ENCODE data around the gene SCYGR6. TPM values are rescaled to one million over a fixed set of nuclear protein-coding genes. Genes with fewer than 3 reads are reported as not detected.
"Not testable (repeated sequence)": the region's sequence is repeated elsewhere in the genome, so short reads cannot be mapped to it uniquely, and the experiment has no call there.

SCYGR6 gene, protein sequence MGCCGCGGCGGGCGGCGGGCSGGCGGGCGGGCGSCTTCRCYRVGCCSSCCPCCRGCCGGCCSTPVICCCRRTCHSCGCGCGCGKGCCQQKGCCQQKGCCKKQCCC
- polyA plus RNA-seq (ENCODE audit: insufficient read length in 4 of 4): not detected

DNA sequence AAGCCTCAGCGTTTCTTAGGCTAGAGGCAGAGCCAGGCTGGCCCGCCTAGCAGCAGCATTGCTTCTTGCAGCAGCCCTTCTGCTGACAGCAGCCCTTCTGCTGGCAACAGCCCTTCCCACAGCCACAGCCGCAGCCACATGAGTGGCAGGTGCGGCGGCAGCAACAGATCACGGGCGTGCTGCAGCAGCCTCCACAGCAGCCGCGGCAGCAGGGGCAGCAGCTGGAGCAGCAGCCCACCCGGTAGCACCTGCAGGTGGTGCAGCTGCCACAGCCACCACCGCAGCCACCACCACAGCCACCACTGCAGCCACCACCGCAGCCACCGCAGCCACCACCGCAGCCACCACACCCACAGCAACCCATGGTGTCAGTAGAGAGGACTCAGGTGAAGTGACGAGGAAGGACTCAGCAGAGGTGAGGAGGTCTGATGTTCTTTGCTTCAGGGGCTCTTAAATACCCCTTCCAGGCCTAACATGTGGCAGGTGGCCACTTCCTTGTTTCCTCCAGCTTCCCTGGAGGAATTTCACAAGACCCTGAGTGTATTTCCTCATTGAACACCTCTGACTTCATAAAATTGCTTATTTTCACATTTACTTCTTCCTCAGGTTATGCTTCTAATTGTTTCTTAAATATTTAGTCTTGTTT lies at the start of gene SCYGR6:
TSS of gene SCYGR6 (minus strand) at position 364 of the 646 bp plus-strand sequence. CDS start at position 364, 0 bp downstream.
- no peak for DNase-seq (ENCODE audit: low read depth in 4 of 4, low spot score in 3 of 4)

DNA sequence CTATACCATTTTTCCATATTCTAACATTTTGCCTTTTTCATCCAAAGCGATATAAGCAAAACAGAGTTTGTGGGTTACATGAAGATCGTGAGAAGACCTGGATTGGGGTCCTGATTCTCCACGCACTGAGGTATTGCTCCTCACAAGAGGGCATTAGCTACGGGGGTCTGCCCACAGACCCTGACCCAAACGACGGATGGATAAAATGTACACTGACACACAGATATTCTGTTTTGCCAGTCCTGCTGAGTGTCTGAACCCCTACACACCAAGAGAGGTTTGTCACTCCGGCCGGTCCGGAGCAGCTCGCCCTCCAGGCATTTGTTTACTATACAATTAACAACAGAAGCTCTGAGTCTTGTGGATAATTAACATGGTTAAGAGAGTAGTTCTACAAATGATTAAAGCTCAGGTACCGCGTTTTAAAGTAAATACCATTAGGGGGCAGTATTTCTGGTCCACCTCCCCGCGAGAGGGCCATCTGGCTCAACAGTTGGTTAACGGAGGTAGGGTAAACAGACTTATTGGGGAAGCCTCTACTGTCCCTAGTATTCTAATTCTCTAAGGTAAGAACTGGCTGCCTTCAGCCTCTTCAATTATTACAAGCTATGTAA lies 49.6 kb upstream of the SCYGR6 start:
- DNase-seq (ENCODE audit: low read depth in 4 of 4, low spot score in 3 of 4): no peak

DNA sequence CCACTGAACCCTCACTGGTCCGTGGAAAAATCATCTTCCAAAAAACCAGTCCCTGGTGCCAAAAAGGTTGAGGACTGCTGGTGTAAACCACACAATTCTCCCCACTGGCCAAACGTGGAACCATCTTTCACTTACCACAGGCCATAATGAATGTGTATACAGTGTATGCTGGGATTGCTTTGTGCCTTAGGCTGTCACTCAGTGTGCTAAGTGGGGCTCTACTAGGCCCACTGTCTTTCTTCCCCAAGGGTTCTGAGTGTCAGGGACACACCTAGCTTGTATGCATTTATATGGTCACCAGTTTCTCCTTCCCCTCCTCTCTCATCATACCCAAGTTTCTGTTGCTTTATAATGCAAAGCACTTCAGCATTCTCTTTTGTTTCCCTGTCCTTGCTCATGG lies 48.4 kb upstream of the SCYGR6 start:
- no peak for DNase-seq (ENCODE audit: low read depth in 4 of 4, low spot score in 3 of 4)

DNA sequence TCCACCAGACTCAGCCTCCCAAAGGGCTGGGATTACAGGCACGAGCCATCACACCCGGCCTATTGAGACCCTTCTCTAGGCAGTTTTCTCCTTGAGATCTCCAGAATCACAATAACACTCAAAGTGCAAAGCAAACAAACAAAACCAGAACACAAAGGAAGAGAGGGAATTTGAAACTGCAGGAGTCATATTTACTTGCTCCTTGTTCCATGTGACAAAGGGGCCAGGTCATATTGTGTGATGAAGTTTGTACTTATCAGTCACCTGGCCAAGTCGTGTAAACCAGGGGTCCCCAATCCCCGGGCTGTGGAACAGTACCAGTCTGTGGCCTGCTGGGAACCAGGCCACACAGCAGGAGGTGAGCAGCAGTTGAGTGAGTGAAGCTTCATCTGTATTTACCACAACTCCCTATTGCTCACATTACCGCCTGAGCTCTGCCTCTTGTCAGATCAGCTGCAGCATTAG lies 47.7 kb upstream of the SCYGR6 start:
- DNase-seq (ENCODE audit: low read depth in 4 of 4, low spot score in 3 of 4): no peak

DNA sequence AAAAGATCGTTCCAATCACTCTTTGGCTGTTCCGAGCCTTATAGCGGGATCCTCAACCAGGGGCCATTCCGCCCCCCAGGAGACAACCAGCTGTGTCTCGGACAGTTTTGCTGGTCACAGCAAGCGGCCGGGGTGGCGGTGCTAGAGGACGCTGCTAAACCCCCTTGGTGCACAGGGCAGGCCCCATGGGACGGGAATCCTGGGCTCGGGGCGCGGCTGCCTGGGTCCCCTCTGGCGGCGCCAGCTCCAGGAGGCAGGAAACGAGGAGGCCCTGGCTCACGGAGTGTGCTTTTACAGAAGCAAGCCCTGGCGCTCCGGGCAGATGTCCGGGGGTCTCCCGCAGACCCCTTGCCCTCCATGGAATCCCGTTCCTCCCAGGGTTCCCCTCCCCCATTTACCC lies 43.3 kb upstream of the SCYGR6 start:
- no peak for DNase-seq (ENCODE audit: low read depth in 4 of 4, low spot score in 3 of 4)

DNA sequence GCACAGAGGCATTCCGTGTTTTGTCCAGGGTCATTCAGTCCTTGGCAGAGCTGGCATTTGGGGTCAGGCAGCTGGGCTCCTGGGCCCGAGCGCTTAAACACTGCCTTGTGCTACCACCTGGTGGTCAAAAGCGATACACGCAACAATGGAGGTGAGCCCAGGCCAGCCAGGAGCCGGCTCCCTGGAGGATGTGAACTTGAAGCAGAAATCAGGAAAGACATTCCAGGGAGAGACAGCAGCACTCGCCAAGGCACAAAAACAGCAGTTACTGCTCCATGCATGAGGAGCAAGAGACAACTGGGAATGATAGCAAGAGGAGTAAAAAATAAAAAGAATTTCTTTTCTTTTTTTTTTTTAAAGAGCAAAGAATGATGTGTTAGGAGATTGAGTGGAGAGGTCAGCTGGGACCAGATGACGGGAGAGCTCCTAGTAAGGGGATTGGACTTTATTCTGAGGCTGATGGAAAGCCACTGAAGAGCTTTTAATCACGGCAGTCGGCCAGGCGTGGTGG lies 41.9 kb upstream of the SCYGR6 start:
- DNase-seq (ENCODE audit: low read depth in 4 of 4, low spot score in 3 of 4): peak; percentile 54 to 60 (median 58)

DNA sequence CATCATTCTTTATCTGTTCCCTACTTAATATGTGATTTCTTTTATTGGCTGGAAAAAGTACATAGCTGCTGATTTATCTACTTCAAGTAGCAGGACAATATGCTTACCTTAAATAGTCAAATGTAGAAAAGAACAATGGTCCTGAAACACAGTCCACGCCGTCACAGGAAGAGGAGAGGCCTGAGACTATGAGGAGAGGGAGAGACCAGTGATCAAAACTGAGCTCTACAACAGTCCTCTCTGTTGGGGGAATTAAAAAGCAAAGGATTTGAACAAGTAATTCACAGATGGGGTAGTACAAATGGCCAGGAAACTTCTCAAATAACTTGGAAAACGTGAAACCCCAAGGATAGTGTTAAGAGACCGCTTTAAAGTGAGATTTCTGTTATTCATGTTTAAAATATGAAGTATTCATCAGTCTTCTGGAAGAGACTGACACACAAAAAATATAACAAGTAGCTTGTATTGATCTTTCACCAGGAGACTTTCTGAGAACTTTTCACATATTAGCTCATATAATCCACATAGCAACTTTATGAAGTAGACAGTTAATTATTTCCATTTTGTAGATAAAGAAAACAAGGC lies 41.3 kb upstream of the SCYGR6 start:
- DNase-seq (ENCODE audit: low read depth in 4 of 4, low spot score in 3 of 4): no peak

DNA sequence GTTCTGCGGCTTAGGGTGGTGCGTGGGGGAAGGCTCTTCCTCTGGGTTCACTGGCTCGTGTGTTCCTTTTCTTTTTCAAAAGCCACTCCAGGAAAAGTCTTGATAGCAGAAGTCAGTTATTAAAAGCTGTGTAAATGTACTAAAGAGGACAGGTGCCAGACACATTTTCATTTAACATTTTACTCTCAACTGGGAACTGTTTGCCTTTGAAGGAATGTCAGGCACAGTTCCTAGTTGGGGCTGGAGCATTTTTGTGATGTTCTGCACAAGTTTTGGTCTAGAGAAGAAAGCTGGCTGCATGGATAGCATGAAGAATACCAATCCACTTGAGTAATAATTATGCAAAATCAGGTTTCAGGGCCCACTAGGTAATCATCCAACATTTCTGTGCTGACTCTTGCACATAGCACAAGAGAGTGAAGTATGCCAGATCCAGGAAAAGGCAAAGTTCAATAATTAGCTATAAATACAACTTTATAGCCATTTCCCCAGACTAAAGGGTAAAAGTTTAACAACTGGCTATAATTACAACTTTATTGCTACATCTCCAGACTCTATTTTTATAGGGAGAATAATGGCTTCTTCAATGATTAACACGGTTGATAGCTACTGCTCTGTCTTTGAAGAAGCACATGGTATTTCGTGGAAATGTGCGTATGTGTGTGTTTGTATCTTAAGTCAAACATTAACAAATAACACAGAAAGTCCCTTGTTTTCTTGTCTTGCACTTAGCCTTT lies 37.4 kb upstream of the SCYGR6 start:
- DNase-seq (ENCODE audit: low read depth in 4 of 4, low spot score in 3 of 4): peak; percentile 53 to 66 (median 60)

DNA sequence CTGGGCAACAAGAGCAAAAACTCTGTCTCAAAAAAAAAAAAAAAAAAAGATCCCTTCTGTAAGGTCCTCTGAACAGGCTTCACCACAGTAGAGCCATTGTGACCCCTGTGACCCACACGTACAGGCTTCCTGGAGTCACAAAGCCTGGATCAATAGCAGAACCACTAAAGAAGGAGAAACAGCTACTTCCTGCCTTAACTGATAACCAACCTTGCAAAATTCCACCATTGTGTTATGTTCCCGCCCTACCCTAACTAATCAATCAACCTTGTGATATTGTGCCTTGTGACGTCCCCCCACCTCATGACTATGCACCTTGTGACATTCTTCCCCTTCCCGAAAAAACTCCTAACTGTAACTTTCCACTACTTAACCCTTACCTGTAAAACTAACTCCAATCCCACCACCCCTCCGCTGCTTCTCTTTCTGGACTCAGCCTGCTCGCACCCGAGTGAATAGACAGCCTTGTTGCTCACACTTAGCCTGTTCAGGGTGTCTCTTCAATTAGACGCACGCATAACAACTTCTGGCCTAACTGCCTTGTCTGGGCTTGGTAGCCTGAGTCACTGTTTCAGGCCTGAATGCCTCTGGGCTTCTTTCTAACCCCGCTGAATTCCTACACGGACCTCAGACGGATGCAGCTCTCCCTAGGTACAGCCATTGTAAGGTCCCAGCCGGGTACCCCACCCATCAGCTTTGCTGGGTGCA lies 35.0 kb upstream of the SCYGR6 start:
- DNase-seq (ENCODE audit: low read depth in 4 of 4, low spot score in 3 of 4): no peak

DNA sequence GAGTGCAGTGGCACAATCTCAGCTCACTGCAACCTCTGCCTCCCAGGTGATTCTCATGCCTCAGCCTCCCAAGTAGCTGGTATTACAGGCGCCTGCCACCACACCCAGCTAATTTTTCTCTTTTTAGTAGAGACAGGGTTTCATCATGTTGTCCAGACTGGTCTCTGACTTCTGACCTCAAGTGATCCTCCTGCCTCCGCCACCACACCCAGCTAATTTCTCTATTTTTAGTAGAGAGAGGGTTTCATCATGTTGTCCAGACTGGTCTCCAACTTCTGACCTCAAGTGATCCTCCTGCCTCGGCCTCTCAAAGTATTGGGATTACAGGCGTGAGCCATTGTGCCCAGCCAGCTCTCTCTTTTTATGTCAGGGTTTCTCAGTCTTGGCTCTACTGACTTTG lies 31.7 kb upstream of the SCYGR6 start:
- DNase-seq (ENCODE audit: low read depth in 4 of 4, low spot score in 3 of 4): not testable (repeated sequence)

DNA sequence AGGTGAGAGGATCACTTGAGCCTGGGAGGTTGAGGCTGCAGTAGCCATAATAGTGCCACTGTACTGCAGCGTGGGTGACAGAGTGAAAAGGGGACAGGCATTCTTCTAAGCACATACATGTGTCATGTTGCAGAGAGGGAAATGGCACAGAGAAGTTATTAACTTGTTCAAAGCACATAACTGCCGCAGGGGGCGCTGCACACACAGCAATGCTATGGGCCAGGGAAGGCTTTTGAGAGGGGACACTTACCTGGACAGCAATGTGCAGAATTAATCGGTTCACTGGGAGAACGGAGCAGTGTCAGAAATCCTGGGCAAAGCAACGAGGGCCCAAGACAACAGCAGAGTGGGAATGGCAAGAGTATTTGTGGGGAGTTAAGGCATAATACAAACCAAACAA lies 23.5 kb upstream of the SCYGR6 start:
- DNase-seq (ENCODE audit: low read depth in 4 of 4, low spot score in 3 of 4): no peak

DNA sequence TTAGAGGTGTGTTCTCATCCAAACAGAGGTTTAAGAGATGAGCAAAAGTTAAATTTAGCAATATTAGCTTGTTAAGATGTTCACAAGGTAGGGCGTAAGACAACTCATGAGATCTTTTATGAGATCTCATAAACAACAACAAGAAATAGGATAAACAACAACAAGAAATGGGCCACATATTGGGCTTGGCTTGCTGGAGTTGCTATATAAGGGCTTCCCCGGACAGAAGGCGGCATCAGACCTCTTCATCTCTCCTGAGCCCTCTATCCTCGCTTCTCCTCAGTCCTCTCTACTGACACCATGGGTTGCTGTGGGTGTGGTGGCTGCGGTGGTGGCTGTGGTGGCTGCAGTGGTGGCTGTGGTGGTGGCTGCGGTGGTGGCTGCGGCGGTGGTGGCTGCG lies 21.0 kb upstream of the SCYGR6 start, which contains the start of gene SCYGR8:
TSS of gene SCYGR8 (plus strand) at position 301 of the 400 bp plus-strand sequence. CDS start at position 301, 0 bp downstream.
- DNase-seq (ENCODE audit: low read depth in 4 of 4, low spot score in 3 of 4): no peak

DNA sequence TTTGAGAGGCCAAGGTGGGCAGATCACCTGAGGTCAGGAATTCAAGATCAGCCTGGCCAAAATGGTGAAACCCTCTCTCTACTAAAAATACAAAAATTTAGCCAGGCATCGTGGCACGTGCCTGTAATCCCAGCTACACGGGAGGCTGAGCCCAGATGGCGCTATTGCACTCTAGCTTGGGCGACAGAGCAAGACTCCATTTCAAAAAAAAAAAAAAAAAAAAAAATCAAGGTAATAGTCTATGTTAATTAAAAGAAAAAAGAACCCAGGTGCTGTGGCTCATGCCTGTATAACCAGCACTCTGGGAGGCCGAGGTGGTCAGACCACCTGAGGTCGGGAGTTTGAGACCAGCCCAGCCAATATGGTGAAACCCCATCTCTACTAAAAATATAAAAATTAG lies 16.1 kb upstream of the SCYGR6 start:
- DNase-seq (ENCODE audit: low read depth in 4 of 4, low spot score in 3 of 4): not testable (repeated sequence)

DNA sequence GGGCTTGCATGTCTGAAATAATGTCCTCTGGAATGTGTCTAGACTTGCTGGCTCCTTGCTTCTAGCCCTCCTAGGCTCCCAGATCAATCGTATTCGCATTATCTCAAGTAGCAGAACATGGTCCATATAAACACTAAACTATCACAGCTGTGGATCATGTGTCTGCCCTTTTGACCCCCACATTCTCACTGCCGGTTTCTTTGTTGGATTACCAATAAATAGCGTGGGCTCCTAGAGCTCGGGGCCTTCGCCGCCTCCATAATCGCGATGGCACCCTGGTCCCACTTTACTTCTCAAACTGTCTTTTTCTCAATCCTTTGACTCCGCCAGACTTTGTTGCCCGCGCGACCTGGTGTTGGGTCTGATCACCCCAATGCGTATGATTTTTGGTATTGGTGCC lies 14.8 kb upstream of the SCYGR6 start:
- no peak for DNase-seq (ENCODE audit: low read depth in 4 of 4, low spot score in 3 of 4)

DNA sequence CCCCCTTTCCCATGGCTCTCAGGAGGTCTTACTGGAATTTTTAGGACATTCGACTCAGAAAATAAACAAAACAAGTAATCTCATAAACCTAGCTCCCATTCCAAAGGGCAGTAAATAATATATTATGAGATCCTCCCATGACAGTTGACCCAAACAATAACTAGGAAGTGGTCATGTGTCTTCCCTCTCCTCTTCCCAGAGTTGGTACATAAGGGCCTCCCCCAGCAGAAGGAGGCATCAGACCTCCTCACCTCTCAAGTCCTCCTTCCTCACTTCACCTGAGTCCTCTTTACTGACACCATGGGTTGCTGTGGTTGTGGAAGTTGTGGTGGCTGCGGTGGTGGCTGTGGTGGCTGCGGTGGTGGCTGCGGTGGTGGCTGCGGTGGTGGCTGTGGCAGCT lies 3.5 kb upstream of the SCYGR6 start, which contains the start of gene SCYGR7:
TSS of gene SCYGR7 (plus strand) at position 301 of the 400 bp plus-strand sequence. CDS start at position 301, 0 bp downstream.
- no peak for DNase-seq (ENCODE audit: low read depth in 4 of 4, low spot score in 3 of 4)

DNA sequence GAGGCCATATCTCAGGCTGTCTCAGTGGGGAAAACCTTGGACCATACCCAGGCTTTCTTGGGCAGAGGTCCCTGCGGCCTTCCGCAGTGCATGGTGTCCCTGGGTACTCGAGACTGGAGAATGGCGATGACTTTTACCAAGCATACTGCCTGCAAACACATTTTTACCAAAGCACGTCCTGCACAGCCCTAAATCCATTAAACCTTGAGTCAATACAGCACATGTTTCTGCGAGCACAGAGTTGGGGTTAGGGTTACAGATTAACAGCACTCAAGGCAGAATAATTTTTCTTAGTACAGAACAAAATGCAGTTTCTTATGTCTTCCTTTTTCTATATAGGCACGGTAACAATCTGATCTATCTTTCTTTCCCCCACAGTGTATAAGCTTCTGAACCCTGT lies 1.7 kb downstream of the SCYGR6 start:
- DNase-seq (ENCODE audit: low read depth in 4 of 4, low spot score in 3 of 4): not testable (repeated sequence)

DNA sequence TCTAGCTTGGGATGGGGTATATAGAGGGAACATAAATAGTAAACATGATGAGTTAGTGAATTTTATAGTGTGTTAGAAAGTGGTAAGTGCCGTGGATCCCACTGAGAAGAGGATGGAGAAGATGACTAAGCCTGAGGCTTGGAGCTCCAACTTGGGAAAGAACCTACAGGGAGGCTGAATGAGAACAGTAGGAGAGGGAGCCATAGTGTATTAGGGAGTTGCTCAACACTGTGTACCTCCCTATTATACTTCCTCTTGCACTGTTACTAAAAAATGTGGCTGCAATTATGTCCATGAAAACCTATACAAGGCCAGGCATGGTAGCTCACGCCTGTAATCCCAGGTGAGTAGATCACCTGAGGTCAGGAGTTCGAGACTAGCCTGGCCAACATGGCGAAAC lies 3.9 kb downstream of the SCYGR6 start:
- no peak for DNase-seq (ENCODE audit: low read depth in 4 of 4, low spot score in 3 of 4)

DNA sequence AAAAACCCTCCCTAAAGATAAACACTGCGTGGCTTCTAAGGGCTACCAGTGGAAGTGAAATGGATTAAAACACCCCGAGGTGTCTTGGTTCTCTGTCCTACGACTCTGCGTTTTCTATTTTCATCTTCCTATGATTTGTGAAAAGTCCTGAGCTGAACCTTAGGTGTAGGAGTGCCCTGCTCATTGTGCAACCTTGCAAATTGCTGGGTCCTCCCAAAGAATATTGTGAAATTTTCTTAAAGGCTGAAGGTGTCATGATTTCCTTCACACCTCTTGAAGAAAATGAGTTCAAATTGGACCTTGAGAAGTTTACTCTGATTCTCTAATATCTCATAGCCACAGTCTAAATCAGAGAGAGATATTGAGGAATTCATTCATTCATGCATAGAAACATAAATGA lies 4.9 kb downstream of the SCYGR6 start:
- DNase-seq (ENCODE audit: low read depth in 4 of 4, low spot score in 3 of 4): no peak

DNA sequence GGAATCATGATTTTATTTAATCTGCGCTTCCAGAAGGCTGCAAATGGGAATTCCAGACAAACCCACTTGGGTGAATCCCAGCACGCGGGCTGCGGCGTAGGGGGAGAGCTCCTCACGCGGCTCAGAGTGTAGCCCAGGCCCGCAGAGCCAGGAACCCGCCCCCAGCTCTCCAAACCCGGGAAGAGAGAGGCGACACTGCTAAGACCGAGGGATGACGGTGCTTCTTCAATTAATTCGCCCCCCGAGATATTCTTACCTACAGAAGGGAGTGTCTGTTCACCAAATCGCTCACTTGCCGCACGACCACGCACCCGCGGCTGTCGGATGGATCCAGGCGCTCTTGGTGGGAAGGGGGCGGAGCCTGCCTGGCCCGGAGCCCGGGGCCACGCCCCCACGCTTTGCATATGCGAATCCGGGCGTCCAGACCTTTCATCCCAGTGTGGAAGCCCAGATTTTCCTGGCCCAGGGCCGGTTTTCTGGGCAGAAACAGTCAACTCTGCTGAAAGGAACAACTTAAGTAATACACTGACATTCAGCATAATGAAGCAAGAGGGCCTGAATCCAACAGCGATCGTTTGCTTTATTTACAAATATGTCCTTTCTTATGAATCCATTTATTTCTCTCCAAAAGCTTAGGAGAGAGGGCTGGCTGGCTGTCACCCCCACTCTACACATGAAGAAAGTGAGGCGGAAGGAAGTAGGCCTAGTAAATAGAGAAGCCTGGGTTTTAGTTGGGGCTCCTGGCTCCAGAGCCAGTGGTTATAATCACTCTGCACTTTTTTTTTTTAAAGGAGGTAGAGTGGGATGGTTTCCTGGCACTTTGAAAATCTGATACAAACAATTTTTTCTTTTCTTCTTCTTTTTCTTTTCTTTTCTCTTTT lies 6.6 kb downstream of the SCYGR6 start, which contains the start of gene SLC19A3:
TSS of gene SLC19A3 (minus strand) at position 342 of the 881 bp plus-strand sequence. CDS start 15,710 bp downstream, outside the sequence.
- peak; percentile 42 to 55 (median 50) for DNase-seq (ENCODE audit: low read depth in 4 of 4, low spot score in 3 of 4)

Data from left renal pelvis (tissue), 4 donors.